Measurements from ENCODE around the gene CNTNAP2. TPM values are rescaled to one million over a fixed set of nuclear protein-coding genes. Genes with fewer than 3 reads are reported as not detected.

CNTNAP2 gene
- total RNA-seq, 1 donor from 2014 or later: 2.2 TPM

DNA sequence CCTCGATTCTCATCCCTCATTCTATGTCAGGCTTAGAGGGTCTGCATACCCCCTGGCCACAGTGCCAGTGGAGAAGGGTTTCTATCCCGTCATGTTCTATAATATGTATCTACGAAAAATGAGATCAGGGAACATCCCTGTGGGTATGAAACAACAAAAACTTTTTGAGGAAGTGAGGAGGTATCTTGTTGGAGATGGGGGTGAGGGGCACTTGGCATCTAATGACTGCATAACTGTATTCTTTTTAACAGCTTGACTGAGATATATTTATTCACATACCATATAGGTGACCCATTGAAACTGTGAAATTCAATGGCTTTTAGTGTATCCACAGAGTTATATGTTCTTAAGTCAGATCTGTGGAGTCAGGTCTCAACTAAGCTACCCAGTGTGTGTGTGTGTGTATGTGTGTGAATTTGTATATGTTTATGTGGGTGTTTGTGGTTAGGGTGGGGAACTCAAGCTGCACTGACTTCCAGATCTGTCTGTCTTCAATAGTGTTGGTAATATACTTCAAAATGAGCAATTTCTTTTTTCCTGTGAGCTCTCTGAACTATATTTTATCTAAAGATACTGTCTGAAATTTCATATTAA lies 528.9 kb downstream of the CNTNAP2 start:
- intact Hi-C loops (cut with DNase I): no loop called here
- Histone ChIP-seq H3K27ac (no peak overlapping the region), H3K4me3 (no peak overlapping the region), H3K9me3 (no peaks in the 10 kb centered on the region), H3K27me3 (no peaks in the 10 kb centered on the region), H3K4me1 (no peaks in the 10 kb centered on the region), H3K36me3 (no peaks in the 10 kb centered on the region)
- TF ChIP-seq, protein P1, sequence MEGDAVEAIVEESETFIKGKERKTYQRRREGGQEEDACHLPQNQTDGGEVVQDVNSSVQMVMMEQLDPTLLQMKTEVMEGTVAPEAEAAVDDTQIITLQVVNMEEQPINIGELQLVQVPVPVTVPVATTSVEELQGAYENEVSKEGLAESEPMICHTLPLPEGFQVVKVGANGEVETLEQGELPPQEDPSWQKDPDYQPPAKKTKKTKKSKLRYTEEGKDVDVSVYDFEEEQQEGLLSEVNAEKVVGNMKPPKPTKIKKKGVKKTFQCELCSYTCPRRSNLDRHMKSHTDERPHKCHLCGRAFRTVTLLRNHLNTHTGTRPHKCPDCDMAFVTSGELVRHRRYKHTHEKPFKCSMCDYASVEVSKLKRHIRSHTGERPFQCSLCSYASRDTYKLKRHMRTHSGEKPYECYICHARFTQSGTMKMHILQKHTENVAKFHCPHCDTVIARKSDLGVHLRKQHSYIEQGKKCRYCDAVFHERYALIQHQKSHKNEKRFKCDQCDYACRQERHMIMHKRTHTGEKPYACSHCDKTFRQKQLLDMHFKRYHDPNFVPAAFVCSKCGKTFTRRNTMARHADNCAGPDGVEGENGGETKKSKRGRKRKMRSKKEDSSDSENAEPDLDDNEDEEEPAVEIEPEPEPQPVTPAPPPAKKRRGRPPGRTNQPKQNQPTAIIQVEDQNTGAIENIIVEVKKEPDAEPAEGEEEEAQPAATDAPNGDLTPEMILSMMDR (IDR thresholded peaks at IDR 0.05): no peak
- TF ChIP-seq POLR2A (IDR thresholded peaks at IDR 0.05) (no peak), POLR2AphosphoS5 (IDR thresholded peaks at IDR 0.05; ENCODE audit: insufficient read depth in 1 of 2, low read depth in 1 of 2) (no peak)
- DNase-seq (ENCODE audit: extremely low spot score in 2 of 2): no peak

DNA sequence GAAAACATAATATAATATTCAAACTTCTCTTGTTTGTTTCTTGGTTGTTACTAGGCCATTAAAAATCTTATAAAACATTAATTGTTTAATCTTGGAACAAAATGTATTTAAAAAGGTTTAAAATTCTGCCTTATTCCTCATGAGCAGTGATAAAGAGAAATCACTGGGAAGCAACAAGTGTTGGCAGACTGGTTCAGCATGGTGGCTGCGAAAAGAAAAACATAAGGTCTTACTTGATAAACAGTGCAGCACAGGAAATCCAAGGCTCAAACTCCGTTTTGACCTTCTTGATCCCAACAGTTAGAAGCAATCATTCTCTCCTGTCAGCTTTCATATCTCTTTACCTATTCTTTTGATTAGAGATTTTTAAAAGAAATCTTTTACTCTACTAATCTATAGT lies 530.8 kb downstream of the CNTNAP2 start:
- H3K27ac ChIP-seq: no peak overlapping the region
- no peaks in the 10 kb centered on the region for H3K27me3 ChIP-seq
- H3K4me1 ChIP-seq: no peaks in the 10 kb centered on the region
- H3K4me3 ChIP-seq: no peak overlapping the region
- H3K36me3 ChIP-seq: no peaks in the 10 kb centered on the region
- TF ChIP-seq, protein P1 (IDR thresholded peaks at IDR 0.05): no peak
- TF ChIP-seq POLR2A (IDR thresholded peaks at IDR 0.05) (no peak), POLR2AphosphoS5 (IDR thresholded peaks at IDR 0.05; ENCODE audit: insufficient read depth in 1 of 2, low read depth in 1 of 2) (no peak)
- intact Hi-C loops (cut with DNase I): no loop called here
- no peaks in the 10 kb centered on the region for H3K9me3 ChIP-seq
- DNase-seq (ENCODE audit: extremely low spot score in 2 of 2): no peak

DNA sequence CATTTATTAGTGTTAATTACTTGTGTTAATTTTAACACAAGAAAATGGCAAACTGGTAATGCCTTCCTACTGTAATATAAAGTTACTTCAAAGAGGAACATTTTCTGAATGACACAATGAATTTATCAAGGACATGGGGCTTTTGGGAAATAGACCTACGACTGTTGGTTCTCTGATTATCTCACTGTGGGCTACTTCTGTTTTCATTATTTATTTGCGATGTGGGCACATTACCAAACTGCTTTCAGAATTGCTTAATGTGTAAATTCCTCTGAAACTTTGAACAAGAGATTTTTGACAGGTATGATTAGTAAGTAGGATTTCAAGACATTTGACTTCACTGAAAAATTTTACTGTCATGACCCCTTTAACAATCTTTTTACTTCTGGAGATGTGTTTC lies 535.6 kb downstream of the CNTNAP2 start:
- no peaks in the 10 kb centered on the region for H3K4me1 ChIP-seq
- H3K36me3 ChIP-seq: no peaks in the 10 kb centered on the region
- DNase-seq (ENCODE audit: extremely low spot score in 2 of 2): no peak
- no peaks in the 10 kb centered on the region for H3K27me3 ChIP-seq
- intact Hi-C loops (cut with DNase I): no loop called here
- no peak overlapping the region for H3K4me3 ChIP-seq
- H3K27ac ChIP-seq: no peak overlapping the region
- TF ChIP-seq, protein P1 (IDR thresholded peaks at IDR 0.05): no peak
- no peak for TF ChIP-seq POLR2AphosphoS5 (IDR thresholded peaks at IDR 0.05; ENCODE audit: insufficient read depth in 1 of 2, low read depth in 1 of 2)
- no peak for TF ChIP-seq POLR2A (IDR thresholded peaks at IDR 0.05)
- no peaks in the 10 kb centered on the region for H3K9me3 ChIP-seq

DNA sequence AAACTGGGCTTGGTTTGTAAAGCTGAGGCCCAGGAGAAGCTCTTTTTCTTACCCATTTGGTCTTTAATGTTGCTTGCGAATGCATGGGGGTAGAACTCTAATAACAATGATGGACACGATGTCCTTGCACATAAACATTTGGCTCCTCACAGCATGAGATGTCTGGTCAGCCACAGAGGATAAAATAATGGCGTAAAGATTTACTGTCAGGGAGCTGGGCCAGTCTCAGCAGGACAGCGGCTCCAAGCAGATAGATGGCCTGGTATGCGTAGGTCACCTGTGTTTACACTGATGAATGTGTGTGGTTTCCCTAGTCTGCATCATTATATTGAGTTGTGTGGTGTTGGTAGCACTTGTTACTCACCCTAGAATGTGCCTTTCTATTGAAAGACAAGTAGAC lies 537.4 kb downstream of the CNTNAP2 start:
- no peak for DNase-seq (ENCODE audit: extremely low spot score in 2 of 2)
- no peaks in the 10 kb centered on the region for H3K36me3 ChIP-seq
- H3K4me3 ChIP-seq: no peak overlapping the region
- H3K27ac ChIP-seq: no peak overlapping the region
- TF ChIP-seq, protein P1 (IDR thresholded peaks at IDR 0.05): no peak
- TF ChIP-seq POLR2AphosphoS5 (IDR thresholded peaks at IDR 0.05; ENCODE audit: insufficient read depth in 1 of 2, low read depth in 1 of 2): no peak
- TF ChIP-seq POLR2A (IDR thresholded peaks at IDR 0.05): no peak
- H3K27me3 ChIP-seq: no peaks in the 10 kb centered on the region
- no peaks in the 10 kb centered on the region for H3K4me1 ChIP-seq
- no peaks in the 10 kb centered on the region for H3K9me3 ChIP-seq
- intact Hi-C loops (cut with DNase I): no loop called here

DNA sequence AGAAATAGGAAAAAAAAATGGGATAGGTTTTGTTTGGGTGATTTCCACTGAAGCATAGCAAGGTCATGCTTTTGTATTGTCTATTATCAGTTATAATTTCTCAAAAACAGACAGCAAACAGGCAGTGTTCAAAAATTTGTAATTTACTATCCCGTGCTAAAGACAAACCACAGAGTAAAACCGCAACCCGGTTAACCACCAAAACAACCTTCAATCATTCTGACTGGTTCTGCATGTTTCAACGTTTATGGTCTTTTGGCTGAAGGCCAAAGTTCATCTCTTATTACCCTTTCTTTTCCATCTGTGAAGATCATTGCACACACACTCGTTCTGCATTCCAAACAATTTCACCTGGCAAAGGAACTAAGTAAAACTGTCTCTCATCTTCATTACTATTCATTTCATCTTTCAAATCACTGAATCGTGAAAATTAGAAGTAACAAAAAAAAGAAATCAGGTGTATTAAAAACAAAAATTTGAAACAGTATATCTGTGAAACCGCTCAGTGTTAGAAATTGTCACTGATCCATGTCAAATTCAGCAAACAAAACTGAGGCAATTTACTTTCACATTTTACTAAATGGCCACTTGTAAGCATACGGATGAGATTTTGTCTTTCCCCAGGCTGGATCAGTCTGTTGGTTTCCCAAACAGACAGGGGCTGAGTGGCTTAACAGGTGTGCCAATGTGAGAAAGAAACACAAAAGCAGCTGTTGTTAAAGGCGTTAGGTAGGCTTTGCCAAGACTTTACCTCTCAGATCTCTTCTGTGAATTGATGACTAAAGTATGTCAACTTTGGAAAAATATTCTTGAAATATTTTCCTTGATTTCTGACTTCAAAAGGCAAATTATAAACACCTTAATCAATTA lies 539.6 kb downstream of the CNTNAP2 start:
- TF ChIP-seq POLR2A (IDR thresholded peaks at IDR 0.05): no peak
- TF ChIP-seq, protein P1 (IDR thresholded peaks at IDR 0.05): no peak
- TF ChIP-seq POLR2AphosphoS5 (IDR thresholded peaks at IDR 0.05; ENCODE audit: insufficient read depth in 1 of 2, low read depth in 1 of 2): no peak
- H3K36me3 ChIP-seq: no peaks in the 10 kb centered on the region
- H3K9me3 ChIP-seq: no peaks in the 10 kb centered on the region
- intact Hi-C loops (cut with DNase I): no loop called here
- DNase-seq (ENCODE audit: extremely low spot score in 2 of 2): no peak
- H3K4me1 ChIP-seq: no peaks in the 10 kb centered on the region
- no peak overlapping the region for H3K4me3 ChIP-seq
- H3K27ac ChIP-seq: no peak overlapping the region
- H3K27me3 ChIP-seq: no peaks in the 10 kb centered on the region
